Stimulated activated CD8-positive, alpha-beta memory T cell treated with anti-CD3 and anti-CD28 coated beads, Interleukin-15, amount 100 ng/mL, for 48 hours (primary cell): Measurements from ENCODE around the gene KMT2B.
"Not testable (repeated sequence)": the region's sequence is repeated elsewhere in the genome, so short reads cannot be mapped to it uniquely, and the experiment has no call there.

ENCODE experiments used
- DNase-seq, 2 donors: peaks; one replicate each; pipeline ENCODE4 v3.0.0-alpha.2; 2020; ENCODE audit warnings: low read depth in 2 of 2

The KMT2B gene

GRCh38 chr19:35717665-35718344, at the start of gene KMT2B:
Gene KMT2B (plus strand): TSS chr19:35718003. CDS start chr19:35718019, 16 bp downstream.
- peak in 1 of 2 donors; percentile 95 for DNase-seq

- no peak for DNase-seq
Observed at GRCh38 chr19:35669566-35669965, 48.2 kb upstream of the KMT2B start.

- DNase-seq: no peak
Observed at GRCh38 chr19:35669974-35670373, 47.8 kb upstream of the KMT2B start.

- no peak for DNase-seq
Observed at GRCh38 chr19:35670686-35671085, 47.1 kb upstream of the KMT2B start.

- no peak for DNase-seq
Observed at GRCh38 chr19:35671818-35672217, 46.0 kb upstream of the KMT2B start.

GRCh38 chr19:35673121-35673804, 44.5 kb upstream of the KMT2B start:
- DNase-seq: peak; percentile 38 to 54

- no peak for DNase-seq
Observed at GRCh38 chr19:35675589-35676140, 42.1 kb upstream of the KMT2B start.

- no peak for DNase-seq
Observed at GRCh38 chr19:35689836-35690235, 28.0 kb upstream of the KMT2B start.

GRCh38 chr19:35691106-35691505, 26.7 kb upstream of the KMT2B start:
- not testable (repeated sequence) for DNase-seq

- no peak for DNase-seq
Observed at GRCh38 chr19:35692010-35692409, 25.8 kb upstream of the KMT2B start.

GRCh38 chr19:35693422-35693821, 24.4 kb upstream of the KMT2B start:
- no peak for DNase-seq

- peak; percentile 79 to 80 for DNase-seq
Observed at GRCh38 chr19:35693835-35694599, 23.8 kb upstream of the KMT2B start.

- no peak for DNase-seq
Observed at GRCh38 chr19:35695895-35696422, 21.8 kb upstream of the KMT2B start.

GRCh38 chr19:35696835-35697234, 21.0 kb upstream of the KMT2B start:
- DNase-seq: no peak

- peak; percentile 92 to 93 for DNase-seq
Observed at GRCh38 chr19:35702223-35703012, 15.4 kb upstream of the KMT2B start.

- no peak for DNase-seq
Observed at GRCh38 chr19:35703343-35703742, 14.5 kb upstream of the KMT2B start.

GRCh38 chr19:35704218-35704617, 13.6 kb upstream of the KMT2B start, which contains the start of gene ZBTB32:
Gene ZBTB32 (plus strand): TSS chr19:35704558. CDS start chr19:35714627, 10,069 bp downstream.
- DNase-seq: no peak

- no peak for DNase-seq
Observed at GRCh38 chr19:35708391-35708790, 9.4 kb upstream of the KMT2B start.

GRCh38 chr19:35710784-35711723, 6.7 kb upstream of the KMT2B start:
- peak; percentile 74 to 76 for DNase-seq
